ENCODE measurements around the gene DNAH2. TPM values are rescaled to one million over a fixed set of nuclear protein-coding genes. Genes with fewer than 3 reads are reported as not detected.

Gene DNAH2
- total RNA-seq, 2 experiments from 2014 or later, result not detected

DNA sequence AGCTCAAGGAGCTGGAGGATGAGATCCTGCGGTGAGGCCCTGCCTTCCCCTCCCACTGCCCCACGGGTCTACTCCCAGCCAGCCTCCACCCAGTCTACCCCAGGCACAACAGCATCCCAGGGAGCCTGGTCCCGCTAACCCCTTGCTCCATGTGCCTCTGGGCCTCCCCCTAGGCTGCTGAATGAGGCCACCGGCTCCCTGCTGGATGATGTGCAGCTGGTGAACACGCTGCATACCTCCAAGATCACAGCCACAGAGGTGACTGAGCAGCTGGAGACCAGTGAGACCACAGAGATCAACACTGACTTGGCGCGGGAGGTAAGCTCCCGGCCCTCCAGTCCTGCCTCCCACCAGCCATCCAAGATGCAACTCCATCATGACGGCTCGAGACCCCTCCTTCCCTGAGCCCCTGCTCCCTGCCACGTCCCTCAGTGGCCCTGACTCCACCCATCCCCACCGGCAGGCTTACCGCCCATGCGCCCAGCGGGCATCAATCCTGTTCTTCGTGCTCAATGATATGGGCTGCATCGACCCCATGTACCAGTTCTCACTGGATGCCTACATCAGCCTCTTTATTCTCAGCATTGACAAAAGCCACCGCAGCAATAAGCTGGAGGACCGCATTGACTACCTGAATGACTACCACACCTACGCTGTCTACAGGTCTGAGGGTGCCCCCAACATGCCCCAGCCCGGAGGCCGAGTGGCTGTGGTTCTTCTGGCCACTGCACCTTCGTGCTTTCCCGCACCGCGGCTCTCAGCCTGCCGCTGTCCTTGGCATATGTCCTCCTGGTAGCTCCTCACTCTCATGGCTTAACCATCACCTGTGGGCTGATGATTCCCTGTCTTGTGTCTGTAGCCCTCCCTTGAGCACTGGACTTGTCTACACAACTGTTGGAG is 101.5 kb downstream of the DNAH2 start:
- no peaks in the 10 kb centered on the region for H3K9me3 Mint-ChIP-seq
- no peak overlapping the region for H3K4me3 Mint-ChIP-seq
- CTCF ChIA-PET, result interaction anchor here (0.9 to 2.1 kb wide), 7 partner anchors 16 to 222 kb away, joined by 3 to 6 read pairs (median 4); partner anchors contain the start of gene NAA38
- intact Hi-C loops (cut with micrococcal nuclease), result loop anchor here (10.0 kb wide), 1 partner anchor 74 kb away; no protein-coding TSS in a partner anchor
- H3K36me3 Mint-ChIP-seq (ENCODE audit: low read depth), result no peaks in the 10 kb centered on the region
- no peaks in the 10 kb centered on the region for H3K27me3 Mint-ChIP-seq
- H3K27ac Mint-ChIP-seq, result no peak overlapping the region
- TF ChIP-seq, protein P1, sequence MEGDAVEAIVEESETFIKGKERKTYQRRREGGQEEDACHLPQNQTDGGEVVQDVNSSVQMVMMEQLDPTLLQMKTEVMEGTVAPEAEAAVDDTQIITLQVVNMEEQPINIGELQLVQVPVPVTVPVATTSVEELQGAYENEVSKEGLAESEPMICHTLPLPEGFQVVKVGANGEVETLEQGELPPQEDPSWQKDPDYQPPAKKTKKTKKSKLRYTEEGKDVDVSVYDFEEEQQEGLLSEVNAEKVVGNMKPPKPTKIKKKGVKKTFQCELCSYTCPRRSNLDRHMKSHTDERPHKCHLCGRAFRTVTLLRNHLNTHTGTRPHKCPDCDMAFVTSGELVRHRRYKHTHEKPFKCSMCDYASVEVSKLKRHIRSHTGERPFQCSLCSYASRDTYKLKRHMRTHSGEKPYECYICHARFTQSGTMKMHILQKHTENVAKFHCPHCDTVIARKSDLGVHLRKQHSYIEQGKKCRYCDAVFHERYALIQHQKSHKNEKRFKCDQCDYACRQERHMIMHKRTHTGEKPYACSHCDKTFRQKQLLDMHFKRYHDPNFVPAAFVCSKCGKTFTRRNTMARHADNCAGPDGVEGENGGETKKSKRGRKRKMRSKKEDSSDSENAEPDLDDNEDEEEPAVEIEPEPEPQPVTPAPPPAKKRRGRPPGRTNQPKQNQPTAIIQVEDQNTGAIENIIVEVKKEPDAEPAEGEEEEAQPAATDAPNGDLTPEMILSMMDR (IDR thresholded peaks at IDR 0.05), result no peak
- DNase-seq (no peak), ATAC-seq (no peak)
- POLR2A ChIA-PET, result no interaction called here
- H3K4me1 Mint-ChIP-seq (ENCODE audit: low read depth), result no peaks in the 10 kb centered on the region

DNA sequence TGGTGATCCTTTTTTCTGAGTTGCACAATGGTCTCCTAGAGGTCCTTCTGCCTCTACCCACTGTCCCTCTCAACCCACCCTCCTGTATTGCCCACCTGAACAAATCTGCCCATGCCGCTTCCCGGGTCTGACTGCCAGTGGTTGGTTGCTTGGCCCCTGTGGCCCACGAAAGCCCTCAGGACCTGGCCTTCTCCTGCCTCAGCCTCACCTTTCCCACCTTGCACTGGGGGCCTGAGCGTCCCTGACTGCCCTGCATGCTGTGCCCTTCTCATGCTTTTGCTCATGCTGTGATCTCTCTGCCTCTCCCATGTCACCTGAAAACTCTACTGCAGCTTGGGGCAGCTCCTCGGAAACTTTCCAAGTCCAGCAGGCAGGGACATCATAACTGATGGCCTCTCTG is 102.7 kb downstream of the DNAH2 start:
- Mint-ChIP-seq H3K36me3 (ENCODE audit: low read depth) (no peaks in the 10 kb centered on the region), H3K9me3 (no peaks in the 10 kb centered on the region), H3K27me3 (peaks cover 2% of the 10 kb centered on the region), H3K4me3 (no peak overlapping the region), H3K4me1 (ENCODE audit: low read depth) (peaks cover 2% of the 10 kb centered on the region), H3K27ac (no peak overlapping the region)
- CTCF ChIA-PET, result interaction anchor here (1.1 to 1.9 kb wide), 4 partner anchors 15 to 221 kb away, joined by 3 to 5 read pairs (median 4); partner anchors contain the start of gene NAA38
- intact Hi-C loops (cut with micrococcal nuclease), result no loop called here
- POLR2A ChIA-PET, result no interaction called here
- TF ChIP-seq, protein P1 (IDR thresholded peaks at IDR 0.05), result no peak
- no peak for DNase-seq
- no peak for ATAC-seq

DNA sequence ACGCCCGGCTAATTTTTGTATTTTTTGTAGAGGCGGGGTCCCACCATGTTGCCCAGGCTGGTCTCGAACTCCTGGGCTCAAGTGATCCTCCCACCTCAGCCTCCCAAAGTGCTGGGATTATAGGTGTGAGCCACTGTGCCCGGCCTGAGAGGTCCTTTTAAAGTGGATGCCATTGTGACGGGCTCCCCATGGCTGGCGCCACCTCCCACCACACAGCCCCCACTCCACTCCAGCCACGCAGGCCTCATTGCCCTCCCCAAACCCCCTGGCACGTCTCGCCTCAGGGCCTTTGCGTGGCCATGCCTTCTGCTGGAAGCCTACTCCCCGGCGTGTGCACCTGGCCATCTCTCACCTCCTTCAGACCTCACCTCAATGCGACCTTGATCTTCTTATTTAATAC is 104.6 kb downstream of the DNAH2 start:
- ChIA-PET CTCF (interaction anchor here (0.9 to 4.5 kb wide), 11 partner anchors 9 to 194 kb away, joined by 3 to 50 read pairs (median 5); partner anchors contain the start of gene KDM6B), POLR2A (interaction anchor here (0.9 kb wide), 1 partner anchor 14 kb away, joined by 3 read pairs; no protein-coding TSS in a partner anchor)
- Mint-ChIP-seq H3K27me3 (peaks cover 2% of the 10 kb centered on the region), H3K36me3 (ENCODE audit: low read depth) (no peaks in the 10 kb centered on the region), H3K4me3 (no peak overlapping the region), H3K9me3 (no peaks in the 10 kb centered on the region), H3K27ac (no peak overlapping the region), H3K4me1 (ENCODE audit: low read depth) (peaks cover 2% of the 10 kb centered on the region)
- no peak for ATAC-seq
- TF ChIP-seq, protein P1 (IDR thresholded peaks at IDR 0.05), result no peak
- intact Hi-C loops (cut with micrococcal nuclease), result no loop called here
- no peak for DNase-seq

DNA sequence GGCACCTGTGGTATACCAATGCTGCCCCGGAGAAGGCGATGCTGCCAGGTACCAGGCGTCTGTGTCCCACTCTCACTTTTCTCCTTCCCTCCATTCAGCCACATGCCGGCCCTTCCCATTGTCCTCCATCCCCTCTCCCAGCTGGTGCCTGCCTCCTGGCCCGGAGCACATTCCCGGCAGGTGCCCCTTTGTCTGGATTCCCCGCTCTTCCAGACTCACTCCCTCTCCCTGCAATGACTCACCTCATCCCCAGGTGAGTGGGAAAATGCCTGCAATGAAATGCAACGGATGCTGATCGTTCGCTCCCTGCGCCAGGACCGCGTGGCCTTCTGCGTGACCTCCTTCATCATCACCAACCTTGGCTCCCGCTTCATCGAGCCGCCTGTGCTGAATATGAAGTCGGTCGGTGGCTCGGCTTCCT is 106.0 kb downstream of the DNAH2 start:
- no peaks in the 10 kb centered on the region for H3K36me3 Mint-ChIP-seq (ENCODE audit: low read depth)
- TF ChIP-seq, protein P1 (IDR thresholded peaks at IDR 0.05), result no peak
- intact Hi-C loops (cut with micrococcal nuclease), result no loop called here
- no peak for ATAC-seq
- H3K4me1 Mint-ChIP-seq (ENCODE audit: low read depth), result peaks cover 2% of the 10 kb centered on the region
- no peak for DNase-seq
- POLR2A ChIA-PET, result interaction anchor here (0.7 kb wide), 1 partner anchor 690 kb away, joined by 4 read pairs; no protein-coding TSS in a partner anchor
- CTCF ChIA-PET, result interaction anchor here (0.6 to 4.5 kb wide), 14 partner anchors 7 to 169 kb away, joined by 3 to 50 read pairs (median 4); partner anchors contain the start of gene KDM6B
- H3K9me3 Mint-ChIP-seq, result no peaks in the 10 kb centered on the region
- no peak overlapping the region for H3K27ac Mint-ChIP-seq
- H3K4me3 Mint-ChIP-seq, result no peak overlapping the region
- H3K27me3 Mint-ChIP-seq, result peaks cover 2% of the 10 kb centered on the region
